ENCODE measurements around the gene JPH3.
"Not testable (repeated sequence)": the region's sequence is repeated elsewhere in the genome, so short reads cannot be mapped to it uniquely, and the experiment has no call there.

The JPH3 gene

DNA sequence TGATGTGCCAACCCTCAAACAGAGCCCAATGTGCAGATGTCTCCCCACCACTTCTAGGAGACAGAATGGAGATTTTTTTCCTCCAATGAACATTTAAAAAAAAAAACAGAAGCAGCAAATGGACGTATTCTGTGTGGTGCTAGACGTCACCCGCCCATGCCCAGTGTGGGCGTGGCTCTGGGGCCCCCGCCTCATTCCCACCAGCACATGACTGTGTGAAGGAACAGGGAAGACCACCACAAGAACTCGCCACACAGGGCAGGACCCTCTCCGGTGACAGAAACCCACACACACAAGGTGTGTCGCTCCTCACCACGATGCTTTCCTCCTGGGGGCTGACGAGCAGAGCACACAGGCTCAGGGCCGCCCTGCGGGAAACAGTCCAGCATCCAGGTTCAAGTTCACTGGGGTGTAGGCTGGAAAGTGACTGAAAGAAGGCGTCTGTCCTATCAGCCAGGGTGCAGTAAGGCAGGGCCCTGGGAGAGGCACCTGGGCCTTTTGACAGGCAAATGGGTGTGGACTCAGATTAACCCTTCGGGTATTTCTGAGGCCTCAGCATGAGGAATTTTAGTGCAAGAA, 110.0 kb downstream of the JPH3 start:
- DNase-seq (ENCODE audit: extremely low spot score) = no peak
- TF ChIP-seq, protein P1, sequence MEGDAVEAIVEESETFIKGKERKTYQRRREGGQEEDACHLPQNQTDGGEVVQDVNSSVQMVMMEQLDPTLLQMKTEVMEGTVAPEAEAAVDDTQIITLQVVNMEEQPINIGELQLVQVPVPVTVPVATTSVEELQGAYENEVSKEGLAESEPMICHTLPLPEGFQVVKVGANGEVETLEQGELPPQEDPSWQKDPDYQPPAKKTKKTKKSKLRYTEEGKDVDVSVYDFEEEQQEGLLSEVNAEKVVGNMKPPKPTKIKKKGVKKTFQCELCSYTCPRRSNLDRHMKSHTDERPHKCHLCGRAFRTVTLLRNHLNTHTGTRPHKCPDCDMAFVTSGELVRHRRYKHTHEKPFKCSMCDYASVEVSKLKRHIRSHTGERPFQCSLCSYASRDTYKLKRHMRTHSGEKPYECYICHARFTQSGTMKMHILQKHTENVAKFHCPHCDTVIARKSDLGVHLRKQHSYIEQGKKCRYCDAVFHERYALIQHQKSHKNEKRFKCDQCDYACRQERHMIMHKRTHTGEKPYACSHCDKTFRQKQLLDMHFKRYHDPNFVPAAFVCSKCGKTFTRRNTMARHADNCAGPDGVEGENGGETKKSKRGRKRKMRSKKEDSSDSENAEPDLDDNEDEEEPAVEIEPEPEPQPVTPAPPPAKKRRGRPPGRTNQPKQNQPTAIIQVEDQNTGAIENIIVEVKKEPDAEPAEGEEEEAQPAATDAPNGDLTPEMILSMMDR (IDR thresholded peaks at IDR 0.05; ENCODE audit: control extremely low read depth, extremely low read depth, low read depth, missing control alignments) = no peak
- POLR2A ChIA-PET = no interaction called here
- CTCF ChIA-PET = no interaction called here

GRCh38 chr16:87713451-87714229, 111.3 kb downstream of the JPH3 start:
- CTCF ChIA-PET = interaction anchor here (2.4 kb wide), 1 partner anchor 11 kb away, joined by 15 read pairs; no protein-coding TSS in a partner anchor
- DNase-seq (ENCODE audit: extremely low spot score) = no peak
- POLR2A ChIA-PET = no interaction called here
- TF ChIP-seq, protein P1 (IDR thresholded peaks at IDR 0.05; ENCODE audit: control extremely low read depth, extremely low read depth, low read depth, missing control alignments) = no peak

GRCh38 chr16:87715231-87715630, 112.9 kb downstream of the JPH3 start:
- ChIA-PET POLR2A (no interaction called here), CTCF (interaction anchor here (0.8 to 2.4 kb wide), 4 partner anchors 9 to 14 kb away, joined by 3 to 15 read pairs (median 4); no protein-coding TSS in a partner anchor)
- TF ChIP-seq, protein P1 (IDR thresholded peaks at IDR 0.05; ENCODE audit: control extremely low read depth, extremely low read depth, low read depth, missing control alignments) = no peak
- no peak for DNase-seq (ENCODE audit: extremely low spot score)

GRCh38 chr16:87715658-87716057, 113.3 kb downstream of the JPH3 start:
- TF ChIP-seq, protein P1 (IDR thresholded peaks at IDR 0.05; ENCODE audit: control extremely low read depth, extremely low read depth, low read depth, missing control alignments) = no peak
- CTCF ChIA-PET = interaction anchor here (0.8 to 2.4 kb wide), 3 partner anchors 9 to 13 kb away, joined by 3 to 15 read pairs (median 5); no protein-coding TSS in a partner anchor
- POLR2A ChIA-PET = no interaction called here
- no peak for DNase-seq (ENCODE audit: extremely low spot score)

GRCh38 chr16:87718831-87719230, 116.5 kb downstream of the JPH3 start:
- DNase-seq (ENCODE audit: extremely low spot score); POLR2A ChIA-PET; CTCF ChIA-PET: not testable (repeated sequence)

GRCh38 chr16:87720446-87720845, 118.1 kb downstream of the JPH3 start:
- no peak for DNase-seq (ENCODE audit: extremely low spot score)
- CTCF ChIA-PET = interaction anchor here (1.4 to 1.5 kb wide), 2 partner anchors 10 to 18 kb away, joined by 3 to 5 read pairs; no protein-coding TSS in a partner anchor
- TF ChIP-seq, protein P1 (IDR thresholded peaks at IDR 0.05; ENCODE audit: control extremely low read depth, extremely low read depth, low read depth, missing control alignments) = no peak
- POLR2A ChIA-PET = no interaction called here
